Astrocyte of the spinal cord (primary cell): ENCODE data around the gene PLEKHO2.

ENCODE experiments used
- DNase-seq: peaks from one replicate; pipeline ENCODE4 v3.0.0; 2011; ENCODE audit warnings: low read depth, low spot score
- H3K4me3 ChIP-seq: 2 replicates; pipeline ENCODE4 v1.5.1; 2011; ENCODE audit warnings: low read depth, mild to moderate bottlenecking, low read length, moderate library complexity
- in situ Hi-C: cut with HindIII; loops from 2 replicates; pipeline ENCODE4 v1.10.0; 2017; ENCODE audit warnings: low sequenced_read_pairs
- TF ChIP-seq, protein P1 (sequence below): IDR thresholded peaks from 2 replicates; pipeline ENCODE4 v1.5.1; 2012; ENCODE audit warnings: low read depth, mild to moderate bottlenecking, low read length, inconsistent platforms

PLEKHO2 gene

GRCh38 chr15:64843991-64844390, 2.3 kb downstream of the PLEKHO2 start:
- no peak overlapping the region for H3K4me3 ChIP-seq
- DNase-seq: no peak
- TF ChIP-seq, protein P1, sequence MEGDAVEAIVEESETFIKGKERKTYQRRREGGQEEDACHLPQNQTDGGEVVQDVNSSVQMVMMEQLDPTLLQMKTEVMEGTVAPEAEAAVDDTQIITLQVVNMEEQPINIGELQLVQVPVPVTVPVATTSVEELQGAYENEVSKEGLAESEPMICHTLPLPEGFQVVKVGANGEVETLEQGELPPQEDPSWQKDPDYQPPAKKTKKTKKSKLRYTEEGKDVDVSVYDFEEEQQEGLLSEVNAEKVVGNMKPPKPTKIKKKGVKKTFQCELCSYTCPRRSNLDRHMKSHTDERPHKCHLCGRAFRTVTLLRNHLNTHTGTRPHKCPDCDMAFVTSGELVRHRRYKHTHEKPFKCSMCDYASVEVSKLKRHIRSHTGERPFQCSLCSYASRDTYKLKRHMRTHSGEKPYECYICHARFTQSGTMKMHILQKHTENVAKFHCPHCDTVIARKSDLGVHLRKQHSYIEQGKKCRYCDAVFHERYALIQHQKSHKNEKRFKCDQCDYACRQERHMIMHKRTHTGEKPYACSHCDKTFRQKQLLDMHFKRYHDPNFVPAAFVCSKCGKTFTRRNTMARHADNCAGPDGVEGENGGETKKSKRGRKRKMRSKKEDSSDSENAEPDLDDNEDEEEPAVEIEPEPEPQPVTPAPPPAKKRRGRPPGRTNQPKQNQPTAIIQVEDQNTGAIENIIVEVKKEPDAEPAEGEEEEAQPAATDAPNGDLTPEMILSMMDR: no peak
- in situ Hi-C loops: no loop called here

DNA sequence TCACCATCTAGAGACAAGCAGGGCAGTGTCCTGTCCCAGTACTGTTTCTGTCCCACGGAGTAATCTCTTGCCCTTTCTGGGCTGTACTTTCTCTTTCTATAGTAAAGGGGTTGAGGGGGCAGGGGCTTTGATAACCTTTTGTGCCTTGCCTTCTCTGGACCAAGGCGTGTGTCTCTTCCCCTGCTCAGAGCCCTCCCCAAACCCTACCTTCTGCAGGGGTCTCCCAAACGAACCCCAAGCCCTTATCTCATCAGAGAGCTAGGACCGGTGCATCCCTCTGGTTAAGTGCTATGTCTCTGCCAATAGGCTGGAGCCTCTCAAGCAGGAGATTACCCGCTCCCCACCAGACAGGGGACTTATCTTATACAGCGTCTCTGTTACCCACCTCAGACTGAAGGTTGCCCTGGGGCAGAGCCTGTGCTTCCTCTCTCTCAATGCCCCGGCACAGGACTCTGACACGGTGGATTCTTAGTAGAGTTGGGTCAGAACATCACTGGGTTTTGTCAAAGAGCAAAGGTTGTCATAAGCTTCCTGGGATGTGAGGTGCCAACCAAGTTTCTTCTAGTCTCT, 2.9 kb downstream of the PLEKHO2 start:
- no peak overlapping the region for H3K4me3 ChIP-seq
- TF ChIP-seq, protein P1: no peak
- in situ Hi-C loops: no loop called here
- no peak for DNase-seq

- DNase-seq: no peak
- TF ChIP-seq, protein P1: no peak
- in situ Hi-C loops: no loop called here
- no peak overlapping the region for H3K4me3 ChIP-seq
Measured at GRCh38 chr15:64845183-64845611, 3.5 kb downstream of the PLEKHO2 start.

- in situ Hi-C loops: no loop called here
- no peak overlapping the region for H3K4me3 ChIP-seq
- TF ChIP-seq, protein P1: no peak
- DNase-seq: no peak
Measured at GRCh38 chr15:64845831-64846595, 4.3 kb downstream of the PLEKHO2 start.

- no peak for DNase-seq
- TF ChIP-seq, protein P1: no peak
- H3K4me3 ChIP-seq: no peak overlapping the region
- in situ Hi-C loops: no loop called here
Measured at GRCh38 chr15:64847016-64847415, 5.3 kb downstream of the PLEKHO2 start.

DNA sequence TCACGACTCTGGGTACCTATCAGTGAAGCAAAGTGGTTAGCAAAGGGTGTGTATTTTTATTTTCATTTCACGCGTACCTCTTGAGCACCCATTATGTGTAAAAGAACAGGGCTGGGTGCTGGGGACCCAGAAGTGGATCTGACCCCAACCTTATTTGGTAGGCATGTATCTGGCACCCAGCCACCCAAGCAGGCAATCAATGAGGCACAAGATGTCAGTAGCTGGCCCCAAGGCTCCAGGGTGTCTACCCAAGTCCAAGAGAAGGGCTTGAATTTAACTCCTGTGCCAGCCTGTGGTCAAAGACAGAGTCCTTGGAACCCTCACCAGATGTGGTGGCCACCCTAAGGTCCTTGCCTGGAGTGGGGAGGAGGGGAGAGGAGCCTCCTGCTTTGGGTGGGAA, 5.7 kb downstream of the PLEKHO2 start:
- no peak overlapping the region for H3K4me3 ChIP-seq
- TF ChIP-seq, protein P1: no peak
- in situ Hi-C loops: no loop called here
- no peak for DNase-seq
